Endothelial cell of umbilical vein (primary cell): ENCODE data around the gene SP140. TPM values are rescaled to one million over a fixed set of nuclear protein-coding genes. Genes with fewer than 3 reads are reported as not detected.

Experiments
- BruUV-seq: library from RNA; stranded (reverse); fragments of 400-500 nt; replicated peaks from 2 replicates; lab custom pipeline; 2021; lab: Mats Ljungman, UMichigan
- CTCF ChIA-PET: fragments of 300-600, 350-600 bp; sonication (Branson Sonifier 250); formaldehyde crosslinking; loops from one replicate; lab custom pipeline; 2021; ENCODE audit warnings: antibody characterized with exemption, inconsistent platforms; lab: Charles Lee
- POLR2A ChIA-PET: fragments of 300-600, 350-600 bp; sonication (Branson Sonifier 250); formaldehyde crosslinking; loops from one replicate; lab custom pipeline; 2021; ENCODE audit warnings: antibody characterized with exemption, inconsistent platforms; lab: Charles Lee
- DNase-seq: peaks from one replicate; pipeline ENCODE4 v3.0.0-alpha.2; 2011; ENCODE audit warnings: low read depth, low spot score
- FAIRE-seq: peaks from 2 replicates; lab custom pipeline; 2011; peaks lifted over from hg19 to GRCh38; lab: Jason Lieb, UNC
- H2AFZ ChIP-seq: 2 replicates; pipeline ENCODE4 v1.6.0; 2012; ENCODE audit warnings: low read depth, low read length, control low read depth, inconsistent platforms
- H3K27ac ChIP-seq: 2 replicates; pipeline ENCODE4 v1.5.1; 2011; ENCODE audit warnings: low read depth, mild to moderate bottlenecking, control low read depth, low read length, moderate library complexity; ENCODE audit not compliant: insufficient read depth
- H3K27me3 ChIP-seq, 2 experiments: 2 replicates each; pipeline versions ENCODE4 v1.6.0 to v1.6.1; 2011; ENCODE audit warnings: low read length in 2 of 2, mixed read lengths in 1 of 2; ENCODE audit not compliant: control insufficient read depth in 2 of 2, insufficient read depth in 2 of 2
- H3K36me3 ChIP-seq, 2 experiments: 2 replicates in 1 of 2; 3 replicates in 1 of 2; pipeline ENCODE4 v1.5.1; 2011; ENCODE audit warnings: low read length in 2 of 2, mild to moderate bottlenecking in 1 of 2, moderate library complexity in 1 of 2; ENCODE audit not compliant: control insufficient read depth in 2 of 2, insufficient read depth in 2 of 2; ENCODE audit errors: extremely low read depth in 1 of 2
- H3K4me1 ChIP-seq: 3 replicates; pipeline ENCODE4 v1.5.1; 2011; ENCODE audit warnings: mild to moderate bottlenecking, low read length; ENCODE audit not compliant: control insufficient read depth, insufficient read depth; ENCODE audit errors: extremely low read depth
- H3K4me2 ChIP-seq: 2 replicates; pipeline ENCODE4 v1.6.1; 2011; ENCODE audit warnings: low read length, control low read depth, mixed read lengths; ENCODE audit not compliant: insufficient read depth
- H3K4me3 ChIP-seq, 3 experiments: fragments of 200-600 bp in 1 of 3; sonication (generic), shearing (Covaris generic) in 1 of 3; replicated peaks in 1 of 3; 2 replicates each; pipeline ENCODE4 v1.5.1; 2011 to 2016; ENCODE audit warnings: control low read depth in 3 of 3, low read length in 3 of 3, mild to moderate bottlenecking in 2 of 3, inconsistent platforms in 1 of 3, low read depth in 1 of 3, moderate library complexity in 1 of 3; ENCODE audit not compliant: insufficient read depth in 1 of 3
- H3K79me2 ChIP-seq: 2 replicates; pipeline ENCODE4 v1.6.0; 2012; ENCODE audit warnings: low read length, inconsistent platforms; ENCODE audit not compliant: control insufficient read depth, insufficient read depth
- H3K9ac ChIP-seq: replicated peaks from 2 replicates; pipeline ENCODE3; 2011; ENCODE audit warnings: low read length, control low read depth; ENCODE audit not compliant: insufficient read depth; ENCODE audit errors: extremely low read depth
- H3K9me1 ChIP-seq: replicated peaks from 3 replicates; pipeline ENCODE4 v1.6.0; 2011; ENCODE audit warnings: mild to moderate bottlenecking, low read length; ENCODE audit not compliant: control insufficient read depth, insufficient read depth; ENCODE audit errors: extremely low read depth
- H3K9me3 ChIP-seq: replicated peaks from 2 replicates; pipeline ENCODE4 v1.5.1; 2012; ENCODE audit warnings: low read length, inconsistent platforms; ENCODE audit not compliant: control insufficient read depth, insufficient read depth
- H4K20me1 ChIP-seq: replicated peaks from 2 replicates; pipeline ENCODE3; 2011; ENCODE audit warnings: mild to moderate bottlenecking, low read length; ENCODE audit not compliant: control insufficient read depth, insufficient read depth; ENCODE audit errors: extremely low read depth
- EZH2 ChIP-seq: IDR thresholded peaks from 2 replicates; pipeline ENCODE4 v1.6.1; 2012; ENCODE audit warnings: borderline replicate concordance, low read depth, mild to moderate bottlenecking, moderate library complexity, low read length, inconsistent platforms; ENCODE audit not compliant: severe bottlenecking
- FOS ChIP-seq: IDR thresholded peaks from 2 replicates; pipeline ENCODE4 v1.6.1; 2011; ENCODE audit warnings: mild to moderate bottlenecking, low read length, moderate library complexity, borderline replicate concordance; ENCODE audit not compliant: insufficient read depth
- JUN ChIP-seq: IDR thresholded peaks from 2 replicates; pipeline ENCODE4 v1.6.1; 2011; ENCODE audit warnings: borderline replicate concordance, low read depth; ENCODE audit not compliant: insufficient read length, insufficient read depth
- MYC ChIP-seq: IDR thresholded peaks from one replicate; pipeline ENCODE4 v1.6.1; 2011; ENCODE audit warnings: mild to moderate bottlenecking, low read depth, low read length
- POLR2A ChIP-seq: IDR thresholded peaks from 2 replicates; pipeline ENCODE4 v1.6.1; 2012; ENCODE audit warnings: low read depth, mild to moderate bottlenecking, control low read depth, low read length
- POLR2AphosphoS5 ChIP-seq: IDR thresholded peaks from 2 replicates; pipeline ENCODE4 v1.6.1; 2012; ENCODE audit warnings: low read depth, mild to moderate bottlenecking, control low read depth, low read length, moderate library complexity; ENCODE audit not compliant: insufficient read depth
- dilution Hi-C: fragments of 300-500 bp; cut with MboI; formaldehyde crosslinking; loops from one replicate; pipeline ENCODE4 v1.15.0; 2019; ENCODE audit warnings: low sequenced_read_pairs; ENCODE audit not compliant: extremely low pct_ligation_motif_present
- intact Hi-C: fragments of 100-400 bp; cut with micrococcal nuclease; formaldehyde crosslinking; loops from one replicate; pipeline ENCODE4 v1.10.0; 2022
- polyA plus RNA-seq, 4 experiments: library from polyadenylated mRNA; depleted of rRNA in 3 of 4; stranded (reverse) in 3 of 4; unstranded in 1 of 4; fragments of >200 nt; gene quantifications; 2 replicates each; pipeline versions ENCODE4 v1.2.1 to v1.2.3, GENCODE V29; 2011 to 2012; ENCODE audit warnings: missing spikeins in 1 of 4
- total RNA-seq: library from RNA; stranded (reverse); gene quantifications from 2 replicates; pipeline ENCODE4 v1.2.3, GENCODE V29; 2021
- TF ChIP-seq, protein P1 (sequence below), 2 donors: IDR thresholded peaks; 1 replicate in 1 of 2; 2 replicates in 1 of 2; pipeline ENCODE4 v1.5.1; 2011; ENCODE audit warnings: low read length in 2 of 2, mild to moderate bottlenecking in 2 of 2, moderate library complexity in 2 of 2, control low read depth in 1 of 2, inconsistent platforms in 1 of 2, low read depth in 1 of 2; ENCODE audit not compliant: insufficient read depth in 1 of 2; ENCODE audit errors: extremely low read depth in 1 of 2

Gene SP140
- total and polyA plus RNA-seq, 2 donors (not counting 3 experiments of a cell fraction or from before 2014, with no cell fraction given) = not detected

DNA sequence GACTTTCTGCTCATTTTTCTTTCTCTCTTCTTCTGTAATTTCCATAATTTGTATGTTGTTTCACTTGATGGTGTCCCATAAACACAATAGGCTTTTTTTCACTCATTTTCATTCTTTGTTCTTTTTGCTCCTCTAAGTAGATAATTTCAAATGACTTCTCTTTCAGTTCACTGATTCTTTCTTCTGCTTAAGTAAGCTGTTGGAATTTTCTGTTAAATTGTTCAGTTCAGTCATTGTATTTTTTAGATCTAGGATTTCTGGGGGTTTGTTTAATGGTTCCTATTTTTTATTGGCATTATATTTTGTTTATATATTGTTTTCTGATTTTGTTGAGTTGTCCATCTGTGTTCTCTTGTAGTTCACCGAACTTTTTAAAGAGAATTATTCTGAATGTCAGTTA, 120.9 kb downstream of the SP140 start:
- H4K20me1 ChIP-seq = no peaks in the 10 kb centered on the region
- TF ChIP-seq POLR2A = no peak
- no peak for TF ChIP-seq EZH2
- TF ChIP-seq POLR2AphosphoS5 = no peak
- TF ChIP-seq JUN = no peak
- TF ChIP-seq, protein P1, sequence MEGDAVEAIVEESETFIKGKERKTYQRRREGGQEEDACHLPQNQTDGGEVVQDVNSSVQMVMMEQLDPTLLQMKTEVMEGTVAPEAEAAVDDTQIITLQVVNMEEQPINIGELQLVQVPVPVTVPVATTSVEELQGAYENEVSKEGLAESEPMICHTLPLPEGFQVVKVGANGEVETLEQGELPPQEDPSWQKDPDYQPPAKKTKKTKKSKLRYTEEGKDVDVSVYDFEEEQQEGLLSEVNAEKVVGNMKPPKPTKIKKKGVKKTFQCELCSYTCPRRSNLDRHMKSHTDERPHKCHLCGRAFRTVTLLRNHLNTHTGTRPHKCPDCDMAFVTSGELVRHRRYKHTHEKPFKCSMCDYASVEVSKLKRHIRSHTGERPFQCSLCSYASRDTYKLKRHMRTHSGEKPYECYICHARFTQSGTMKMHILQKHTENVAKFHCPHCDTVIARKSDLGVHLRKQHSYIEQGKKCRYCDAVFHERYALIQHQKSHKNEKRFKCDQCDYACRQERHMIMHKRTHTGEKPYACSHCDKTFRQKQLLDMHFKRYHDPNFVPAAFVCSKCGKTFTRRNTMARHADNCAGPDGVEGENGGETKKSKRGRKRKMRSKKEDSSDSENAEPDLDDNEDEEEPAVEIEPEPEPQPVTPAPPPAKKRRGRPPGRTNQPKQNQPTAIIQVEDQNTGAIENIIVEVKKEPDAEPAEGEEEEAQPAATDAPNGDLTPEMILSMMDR (IDR thresholded peaks at IDR 0.05; ENCODE audit: extremely low read depth in 1 of 2, insufficient read depth in 1 of 2, low read depth in 1 of 2, low read length in 2 of 2) = no peak
- no peak for TF ChIP-seq FOS
- no peak for TF ChIP-seq MYC
- no peak overlapping the region for H3K4me2 ChIP-seq
- CTCF ChIA-PET = no interaction called here
- FAIRE-seq (no peak), DNase-seq (no peak)
- BruUV-seq = no TSS peak
- no peak overlapping the region for H3K27ac ChIP-seq
- no peaks in the 10 kb centered on the region for H3K27me3 ChIP-seq
- peaks cover 9% of the 10 kb centered on the region for H3K79me2 ChIP-seq
- H2AFZ ChIP-seq = no peak overlapping the region
- dilution Hi-C loops = no loop called here
- no peaks in the 10 kb centered on the region for H3K4me1 ChIP-seq
- no peaks in the 10 kb centered on the region for H3K36me3 ChIP-seq
- H3K9me3 ChIP-seq = no peaks in the 10 kb centered on the region
- H3K9ac ChIP-seq = no peak overlapping the region
- no peaks in the 10 kb centered on the region for H3K9me1 ChIP-seq
- intact Hi-C loops = no loop called here
- no peak overlapping the region for H3K4me3 ChIP-seq
- POLR2A ChIA-PET = no interaction called here
